HG03342 (cell line): Measurements from ENCODE around the gene HMGA1.

Source experiments
- ATAC-seq: cut with Tn5 transposase; IDR thresholded peaks from one replicate; pipeline ENCODE4 v1.9.1; 2021; ENCODE audit warnings: mild to moderate bottlenecking, moderate library complexity; ENCODE audit not compliant: unreplicated experiment

HMGA1 gene

GRCh38 chr6:34223956-34224940 lies 12.4 kb upstream of the HMGA1 start:
- peak; percentile 88 for ATAC-seq

DNA sequence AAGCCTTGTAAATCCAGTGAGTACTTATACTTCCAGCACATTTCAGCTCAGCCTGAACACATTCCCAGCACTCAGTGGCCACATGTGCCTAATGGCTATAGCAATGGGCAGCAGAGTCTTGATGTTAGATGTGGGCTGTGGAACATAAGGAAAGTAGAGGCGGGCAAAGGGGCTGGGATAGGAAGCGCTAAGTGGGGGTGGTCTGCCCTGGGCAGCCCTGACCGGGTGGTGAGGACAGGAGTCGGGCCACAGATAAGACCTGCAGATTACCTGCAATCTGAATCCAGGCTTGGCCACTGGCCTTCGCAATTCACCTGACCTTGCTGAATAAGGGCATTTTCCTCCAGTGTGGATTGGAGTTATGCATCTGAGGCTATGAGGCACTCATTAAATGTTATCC lies 11.1 kb upstream of the HMGA1 start:
- ATAC-seq: no peak

- no peak for ATAC-seq
These were observed 10.6 kb upstream of the HMGA1 start for GRCh38 chr6:34226066-34226465.

DNA sequence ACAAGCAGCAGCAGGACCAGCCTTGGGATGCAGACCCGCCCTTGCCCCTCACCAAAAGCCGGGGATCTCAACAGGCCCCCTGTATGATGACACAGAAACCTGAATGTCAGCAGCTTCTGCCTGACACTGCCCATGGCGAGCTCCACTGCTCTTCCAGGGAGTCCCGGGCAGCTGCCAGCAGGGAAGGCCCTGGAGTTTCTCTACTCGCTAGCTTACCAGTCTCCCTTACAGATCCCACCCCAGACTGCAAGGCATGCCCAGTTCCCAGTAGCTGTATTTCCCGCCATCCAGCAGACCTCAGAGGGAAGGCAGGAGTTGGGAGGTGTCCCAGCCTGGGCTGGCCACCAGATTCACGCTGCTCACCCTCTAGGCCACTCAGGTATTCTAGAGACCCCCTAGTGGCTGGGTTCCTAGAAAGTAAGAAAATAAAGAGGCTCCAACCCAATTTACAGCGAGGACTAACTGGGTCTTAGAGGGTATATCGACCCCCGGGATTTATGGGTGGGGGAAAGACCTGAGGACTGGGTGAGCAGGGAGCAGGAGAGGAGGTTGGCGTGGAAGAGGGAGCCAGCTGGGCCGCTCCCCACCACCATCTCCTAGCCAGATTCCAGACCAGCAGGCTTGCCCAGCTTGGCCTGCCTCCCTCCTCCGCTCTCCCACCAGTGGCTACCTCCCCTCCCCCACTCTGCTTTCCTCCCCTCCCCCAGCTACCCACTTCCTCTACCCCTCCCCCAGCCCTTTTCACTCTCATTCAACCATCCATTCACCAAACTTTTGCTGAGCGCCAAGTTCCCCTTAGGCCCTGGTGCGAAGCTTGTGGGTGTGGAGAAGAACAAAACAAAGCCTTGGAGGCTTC lies 9.7 kb upstream of the HMGA1 start:
- ATAC-seq: no peak

GRCh38 chr6:34227761-34228421 lies 8.8 kb upstream of the HMGA1 start:
- no peak for ATAC-seq

GRCh38 chr6:34229877-34230276 lies 6.8 kb upstream of the HMGA1 start:
- no peak for ATAC-seq

DNA sequence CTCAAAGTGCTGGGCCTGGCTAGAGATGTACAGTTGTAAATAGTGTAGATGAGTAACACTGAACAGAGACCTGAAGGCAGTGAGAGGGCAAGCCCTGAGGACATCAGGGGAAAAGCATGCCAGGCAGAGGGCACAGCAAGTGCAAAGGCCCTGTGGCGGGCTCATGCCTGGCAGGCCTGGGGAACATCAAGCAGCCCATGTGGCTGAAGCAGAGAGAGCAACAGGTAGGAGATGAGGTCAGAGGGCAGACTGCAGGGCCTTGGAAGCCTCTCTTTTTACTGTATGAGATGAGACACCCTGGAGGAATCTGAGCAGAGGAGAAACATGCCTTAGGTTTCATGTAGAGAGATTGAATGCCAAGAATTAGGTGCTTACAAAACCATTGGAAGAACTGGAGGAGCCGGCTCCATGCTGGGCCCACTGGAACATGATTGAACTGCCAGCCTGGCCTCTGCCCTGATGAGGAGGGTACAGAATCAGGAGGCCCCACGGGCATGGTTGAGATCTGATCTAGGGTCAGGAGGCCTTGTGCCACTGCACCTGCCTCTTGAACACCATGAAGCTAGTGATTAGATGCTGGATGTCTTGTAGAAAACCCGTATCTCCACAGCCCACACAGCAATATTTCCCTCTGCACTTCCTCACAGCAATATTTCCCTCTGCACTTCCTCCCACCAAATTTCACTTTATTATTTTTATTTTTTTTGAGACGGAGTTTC lies 5.9 kb upstream of the HMGA1 start:
- no peak for ATAC-seq

DNA sequence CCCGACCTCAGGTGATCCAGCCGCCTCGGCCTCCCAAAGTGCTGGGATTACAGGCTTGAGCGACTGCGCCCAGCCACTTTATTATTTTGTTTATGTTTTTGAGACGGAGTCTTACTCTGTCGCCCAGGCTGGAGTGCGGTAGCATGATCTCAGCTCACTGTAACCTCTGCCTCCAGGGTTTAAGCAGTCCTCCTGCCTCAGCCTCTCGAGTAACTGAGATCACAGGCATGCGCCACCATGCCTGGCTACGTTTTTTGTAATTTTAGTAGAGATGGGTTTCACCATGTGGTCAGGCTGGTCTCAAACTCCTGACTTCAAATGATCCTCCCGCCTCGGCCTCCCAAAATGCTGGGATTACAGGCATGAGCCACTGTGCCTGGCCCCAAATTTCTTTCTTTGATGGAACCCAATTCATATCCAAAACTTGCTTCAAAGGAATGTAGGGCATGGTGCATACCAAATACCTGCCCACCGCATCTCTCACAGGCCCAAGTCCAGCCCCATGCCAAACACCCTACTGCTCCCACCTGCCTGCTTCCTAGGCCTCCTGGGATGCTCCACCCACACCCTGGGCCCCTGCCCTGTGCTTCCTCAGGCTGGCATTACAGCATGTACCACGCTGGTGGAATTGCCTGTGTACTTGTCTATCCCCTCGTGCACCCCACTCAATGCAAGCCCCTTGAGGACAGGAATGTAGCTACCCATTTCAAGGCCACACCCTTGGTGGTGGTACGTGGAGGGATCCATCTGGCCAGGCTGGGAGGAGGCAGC lies 4.9 kb upstream of the HMGA1 start:
- no peak for ATAC-seq

DNA sequence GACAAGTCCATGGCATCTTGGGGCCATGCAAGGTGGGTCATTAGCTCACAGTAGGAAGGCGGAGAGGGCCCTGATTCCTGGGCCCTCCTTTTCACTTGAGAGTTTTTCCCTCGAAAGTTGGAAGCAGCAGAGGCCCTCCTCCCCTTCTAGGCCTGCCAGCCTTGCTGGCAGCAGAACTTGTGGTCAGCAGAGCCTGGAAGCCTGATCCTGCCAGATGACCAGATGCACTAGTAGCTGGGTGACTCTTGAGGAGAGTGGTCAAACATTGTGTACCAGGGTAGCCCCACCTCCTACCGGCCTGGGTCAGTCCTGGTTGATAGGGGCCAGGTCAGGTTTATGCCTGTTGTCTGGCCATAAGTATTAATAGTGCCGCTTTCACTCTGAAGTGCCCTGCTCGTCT lies 3.8 kb upstream of the HMGA1 start:
- ATAC-seq: no peak

GRCh38 chr6:34233867-34234266 lies 2.8 kb upstream of the HMGA1 start:
- ATAC-seq: no peak

DNA sequence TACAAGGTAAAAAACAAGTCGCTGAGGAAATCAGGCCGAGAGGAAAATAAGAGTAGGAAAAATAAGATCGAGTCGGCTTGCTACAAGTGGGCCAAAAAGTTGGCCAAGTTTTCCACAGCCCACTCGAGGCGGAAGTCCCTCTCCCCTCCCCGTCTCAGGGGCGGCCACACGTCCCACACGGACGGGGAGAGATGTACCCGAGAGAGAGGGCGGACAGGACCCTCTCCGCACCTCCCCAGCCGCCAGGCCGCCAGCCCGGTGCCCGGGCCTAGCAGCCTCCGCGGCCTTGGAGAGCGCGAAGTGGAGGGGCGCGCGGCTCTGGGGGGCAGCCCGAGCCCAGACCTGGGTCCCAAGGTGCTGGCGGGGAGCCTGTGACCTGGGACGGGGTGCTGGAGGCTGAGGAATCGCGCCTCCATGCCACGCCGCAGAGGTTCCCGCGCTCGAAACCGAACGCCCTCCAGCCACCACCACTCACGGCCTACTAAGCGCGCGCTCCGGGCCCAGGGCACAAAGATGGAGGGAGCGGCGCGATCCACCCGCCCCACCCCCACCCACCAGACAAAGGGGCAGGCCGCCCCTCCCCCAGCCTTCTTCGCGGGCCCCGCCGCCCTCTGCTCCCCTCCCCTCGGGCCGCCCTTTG lies 1.9 kb upstream of the HMGA1 start:
- ATAC-seq: no peak

DNA sequence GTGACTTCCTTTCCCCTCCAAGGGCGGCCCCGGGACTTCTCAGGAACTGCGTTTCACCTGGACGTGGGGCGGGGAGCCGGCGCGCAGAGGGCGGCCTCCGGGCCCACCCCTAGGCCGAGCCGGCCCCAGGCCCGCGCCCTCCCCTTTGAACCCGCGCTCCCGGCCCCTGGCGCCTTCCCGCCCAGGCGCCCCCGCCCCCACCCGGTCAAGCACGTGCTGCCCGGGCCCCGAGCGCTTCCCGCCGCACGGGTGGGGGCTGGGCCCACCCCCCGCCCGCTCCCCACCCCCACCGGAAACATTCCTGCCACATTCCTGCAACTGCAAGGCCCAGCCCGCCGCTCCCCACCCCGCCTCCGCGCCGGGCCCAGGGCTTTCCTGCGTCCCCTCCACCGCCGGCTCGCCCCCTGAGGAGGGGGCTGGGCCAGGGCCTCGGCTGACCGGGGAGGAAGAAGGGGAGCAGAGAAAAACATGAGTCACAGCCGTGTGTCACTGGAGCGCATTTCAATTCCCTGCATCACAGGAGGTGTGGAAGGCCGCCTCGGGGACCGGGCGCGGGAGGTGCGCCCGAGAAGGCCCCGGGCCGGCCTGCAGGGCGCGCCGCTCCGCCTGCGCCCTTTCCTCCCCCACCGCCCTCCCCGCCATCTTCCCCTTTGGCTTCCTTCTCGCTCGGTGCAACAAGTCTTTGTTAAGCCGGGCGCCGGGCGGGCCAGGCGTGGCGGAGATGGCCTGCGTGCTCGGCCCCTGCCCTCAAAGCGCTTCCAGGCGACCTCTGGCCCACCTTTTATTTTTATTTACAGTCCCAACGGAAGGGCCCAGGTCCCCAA lies 1.2 kb upstream of the HMGA1 start:
- ATAC-seq: peak; percentile 5

DNA sequence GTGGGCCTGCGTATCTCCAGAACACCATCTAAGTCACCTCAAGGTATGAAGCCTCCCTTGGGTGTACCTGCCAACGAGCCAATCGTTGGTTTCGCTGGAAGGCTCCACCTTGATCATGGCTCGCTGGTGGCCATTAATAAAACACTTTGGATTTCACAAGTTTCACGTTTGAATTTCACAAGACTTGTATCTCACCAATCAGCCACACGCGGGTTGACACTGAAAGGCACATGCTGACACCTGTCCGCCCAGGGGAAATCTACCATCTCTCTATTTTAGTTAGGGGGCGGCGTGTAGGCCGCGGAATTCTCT lies 586 bp upstream of the HMGA1 start:
- ATAC-seq: peak; percentile 7

DNA sequence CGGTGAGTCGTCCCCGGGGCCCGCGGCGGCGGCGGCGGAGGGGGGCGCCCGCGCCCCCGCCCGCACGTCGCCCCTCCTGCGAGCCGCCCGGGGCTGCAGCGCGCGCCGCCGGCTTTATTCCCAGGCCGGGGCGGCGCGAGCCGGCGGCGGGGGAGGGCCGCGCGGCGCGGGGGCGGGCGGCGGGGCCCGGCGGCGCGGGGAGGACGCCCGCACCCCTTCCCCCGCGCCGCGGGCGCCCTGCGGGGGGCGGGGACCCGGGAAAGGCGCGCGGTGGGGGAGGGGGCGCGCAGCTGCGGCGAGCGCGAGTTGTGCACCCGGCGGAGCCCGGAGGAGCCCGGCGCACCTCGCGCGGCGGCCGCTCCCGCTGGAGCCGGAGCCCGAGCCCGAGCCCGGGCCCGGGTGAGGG lies 646 bp downstream of the HMGA1 start:
- ATAC-seq: peak; percentile 7

GRCh38 chr6:34237722-34238584 lies 1.3 kb downstream of the HMGA1 start:
- no peak for ATAC-seq

- no peak for ATAC-seq
These were observed 2.2 kb downstream of the HMGA1 start for GRCh38 chr6:34238585-34239499.

DNA sequence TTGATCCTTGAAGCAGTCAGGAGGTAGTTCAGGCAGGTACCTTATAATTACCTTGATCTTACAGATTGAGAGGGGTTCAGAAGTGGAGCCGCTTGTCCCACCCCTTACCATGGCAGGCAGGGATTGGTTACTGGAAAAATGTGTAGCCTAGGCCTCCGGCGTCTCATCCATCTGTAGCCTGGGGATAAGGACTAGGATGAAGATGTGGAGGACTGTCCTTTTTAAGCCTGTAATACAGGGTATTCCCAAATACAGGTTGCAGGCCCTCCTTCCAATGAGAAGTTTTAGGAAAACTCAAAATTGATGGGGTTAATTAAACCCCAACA lies 2.8 kb downstream of the HMGA1 start:
- no peak for ATAC-seq
